Uterus (tissue), 2 donors: ENCODE data around the gene HDGFL2.

ENCODE experiments used
- CTCF ChIP-seq, 4 experiments: fragments of 200-600 bp in 2 of 4; fragments of 450-650 bp in 2 of 4; sonication (generic) in 2 of 4; IDR thresholded peaks; one replicate each; pipeline ENCODE4 v1.5.1; 2016 to 2019; ENCODE audit warnings: antibody characterized with exemption in 4 of 4, mild to moderate bottlenecking in 2 of 4, moderate library complexity in 1 of 4
- POLR2A ChIP-seq, 2 donors: fragments of 450-650 bp; IDR thresholded peaks; one replicate each; pipeline ENCODE4 v1.6.1; 2016; ENCODE audit warnings: antibody characterized with exemption in 2 of 2, mild to moderate bottlenecking in 1 of 2, moderate library complexity in 1 of 2

GRCh38 chr19:4456843-4457653 is 15.0 kb upstream of the HDGFL2 start:
- TF ChIP-seq CTCF (IDR thresholded peaks at IDR 0.05) (no peak), POLR2A (IDR thresholded peaks at IDR 0.05) (no peak)
